HepG2 (cell line): ENCODE results near the gene SLC22A12. TPM values are rescaled to one million over a fixed set of nuclear protein-coding genes. Genes with fewer than 3 reads are reported as not detected.

Experiments
- BHLHE40 ChIP-seq: IDR thresholded peaks from 2 replicates; pipeline ENCODE4 v1.6.1; 2011; ENCODE audit warnings: low read length, improper control_type of control experiment
- CEBPG ChIP-seq: IDR thresholded peaks from 2 replicates; pipeline ENCODE4 v1.6.1; 2016
- CHD2 ChIP-seq: IDR thresholded peaks from 2 replicates; pipeline ENCODE4 v1.6.1; 2011; ENCODE audit warnings: low read depth, low read length, improper control_type of control experiment
- GFI1 ChIP-seq: sonication (generic); formaldehyde crosslinking; IDR thresholded peaks from 2 replicates; pipeline ENCODE4 v1.5.0; 2020; ENCODE audit warnings: missing genetic modification reagents, mild to moderate bottlenecking, borderline replicate concordance
- HNF1B ChIP-seq: sonication (generic); formaldehyde crosslinking; IDR thresholded peaks from 2 replicates; pipeline ENCODE4 v1.5.1; 2020; ENCODE audit warnings: mild to moderate bottlenecking, moderate library complexity, missing genetic modification reagents
- KLF12 ChIP-seq: sonication (generic); formaldehyde crosslinking; IDR thresholded peaks from 2 replicates; pipeline ENCODE4 v1.4.0; 2020; ENCODE audit warnings: missing genetic modification reagents, borderline replicate concordance
- MYNN ChIP-seq: sonication (generic); formaldehyde crosslinking; IDR thresholded peaks from 2 replicates; pipeline ENCODE4 v1.4.0; 2020; ENCODE audit warnings: mild to moderate bottlenecking, low read depth, missing genetic modification reagents
- NBN ChIP-seq: fragments of 450-650 bp; conservative IDR thresholded peaks from 2 replicates; pipeline ENCODE4 v1.6.1; 2017
- NFATC3 ChIP-seq: sonication (generic); formaldehyde crosslinking; IDR thresholded peaks from 2 replicates; pipeline ENCODE4 v1.5.1; 2020; ENCODE audit warnings: mild to moderate bottlenecking, missing genetic modification reagents
- ONECUT2 ChIP-seq: sonication (generic); formaldehyde crosslinking; IDR thresholded peaks from 2 replicates; pipeline ENCODE4 v1.4.0; 2020; ENCODE audit warnings: missing genetic modification reagents
- RAD21 ChIP-seq: fragments of 450-650 bp; formaldehyde crosslinking; IDR thresholded peaks from 2 replicates; pipeline ENCODE4 v1.5.0; 2020; ENCODE audit warnings: mild to moderate bottlenecking
- SOX6 ChIP-seq, 2 experiments: fragments of 450-650 bp in 1 of 2; sonication (generic) in 1 of 2; formaldehyde crosslinking in 1 of 2; IDR thresholded peaks; 2 replicates each; pipeline versions ENCODE4 v1.4.0 to v1.6.1; 2017 to 2020; ENCODE audit warnings: antibody characterized with exemption in 1 of 2, mild to moderate bottlenecking in 1 of 2, missing genetic modification reagents in 1 of 2
- STAG1 ChIP-seq: sonication (generic); formaldehyde crosslinking; IDR thresholded peaks from 2 replicates; pipeline ENCODE4 v1.4.0; 2020; ENCODE audit warnings: missing genetic modification reagents
- TEAD2 ChIP-seq: sonication (generic); formaldehyde crosslinking; IDR thresholded peaks from 2 replicates; pipeline ENCODE4 v1.9.0; 2021; ENCODE audit warnings: missing genetic modification reagents
- WIZ ChIP-seq: sonication (generic); formaldehyde crosslinking; IDR thresholded peaks from 2 replicates; pipeline ENCODE4 v1.5.1; 2020; ENCODE audit warnings: mild to moderate bottlenecking, missing genetic modification reagents
- ZBTB7A ChIP-seq: sonication (generic); formaldehyde crosslinking; IDR thresholded peaks from 2 replicates; pipeline ENCODE4 v1.8.0; 2022; ENCODE audit warnings: mild to moderate bottlenecking, missing genetic modification reagents
- ZKSCAN8 ChIP-seq: IDR thresholded peaks from 2 replicates; pipeline ENCODE4 v1.6.1; 2016; ENCODE audit warnings: borderline replicate concordance, missing genetic modification reagents, missing compliant biosample characterization
- ZNF292 ChIP-seq: sonication (generic); formaldehyde crosslinking; IDR thresholded peaks from 2 replicates; pipeline ENCODE4 v1.8.1; 2022; ENCODE audit warnings: mild to moderate bottlenecking, low read depth, missing genetic modification reagents, borderline replicate concordance
- ZNF350 ChIP-seq: sonication (generic); formaldehyde crosslinking; IDR thresholded peaks from 2 replicates; pipeline ENCODE4 v1.4.0; 2020; ENCODE audit warnings: mild to moderate bottlenecking, low read depth, missing genetic modification reagents, borderline replicate concordance
- ZNF441 ChIP-seq: sonication (generic); formaldehyde crosslinking; IDR thresholded peaks from 2 replicates; pipeline ENCODE4 v1.7.0; 2021; ENCODE audit warnings: missing genetic modification reagents, borderline replicate concordance
- ZNF572 ChIP-seq: sonication (generic); formaldehyde crosslinking; IDR thresholded peaks from 2 replicates; pipeline ENCODE4 v1.5.1; 2020; ENCODE audit warnings: mild to moderate bottlenecking, missing genetic modification reagents
- ZNF607 ChIP-seq: sonication (generic); formaldehyde crosslinking; IDR thresholded peaks from 2 replicates; pipeline ENCODE4 v1.5.1; 2020; ENCODE audit warnings: missing genetic modification reagents, mild to moderate bottlenecking, borderline replicate concordance
- polyA plus RNA-seq, 8 experiments: library from polyadenylated mRNA; depleted of rRNA in 3 of 8; stranded (reverse) in 7 of 8; unstranded in 1 of 8; fragments of >200 nt; fragmentation: Illumina TruSeq in 4 of 8; extraction: Trizol in 4 of 8; gene quantifications; 2 replicates each; pipeline versions ENCODE4 v1.2.1 to v1.2.3, GENCODE V29; 2011 to 2016; ENCODE audit warnings: low read depth in 4 of 8, missing spikeins in 1 of 8, mixed read lengths in 1 of 8; ENCODE audit not compliant: insufficient read depth in 1 of 8
- total RNA-seq, 5 experiments: library from RNA; depleted of rRNA; stranded (reverse); fragments of >200 nt; fragmentation: Illumina TruSeq; extraction: Trizol; gene quantifications; 2 replicates each; pipeline ENCODE4 v1.2.3, GENCODE V29; 2016; ENCODE audit warnings: low read depth in 1 of 5
- TF ChIP-seq, protein P1 (sequence below): sonication (generic); formaldehyde crosslinking; IDR thresholded peaks from 2 replicates; pipeline ENCODE4 v1.5.0; 2020; ENCODE audit warnings: mild to moderate bottlenecking, missing genetic modification reagents, moderate library complexity
- TF ChIP-seq, protein P2 (sequence below): fragments of 450-650 bp; IDR thresholded peaks from 2 replicates; pipeline ENCODE4 v1.6.1; 2017; ENCODE audit warnings: mild to moderate bottlenecking

SLC22A12 gene
- total and polyA plus RNA-seq, 2 of the 13 experiments (the other 11 are each of a cell fraction or from before 2014, with no cell fraction given) = not detected

DNA sequence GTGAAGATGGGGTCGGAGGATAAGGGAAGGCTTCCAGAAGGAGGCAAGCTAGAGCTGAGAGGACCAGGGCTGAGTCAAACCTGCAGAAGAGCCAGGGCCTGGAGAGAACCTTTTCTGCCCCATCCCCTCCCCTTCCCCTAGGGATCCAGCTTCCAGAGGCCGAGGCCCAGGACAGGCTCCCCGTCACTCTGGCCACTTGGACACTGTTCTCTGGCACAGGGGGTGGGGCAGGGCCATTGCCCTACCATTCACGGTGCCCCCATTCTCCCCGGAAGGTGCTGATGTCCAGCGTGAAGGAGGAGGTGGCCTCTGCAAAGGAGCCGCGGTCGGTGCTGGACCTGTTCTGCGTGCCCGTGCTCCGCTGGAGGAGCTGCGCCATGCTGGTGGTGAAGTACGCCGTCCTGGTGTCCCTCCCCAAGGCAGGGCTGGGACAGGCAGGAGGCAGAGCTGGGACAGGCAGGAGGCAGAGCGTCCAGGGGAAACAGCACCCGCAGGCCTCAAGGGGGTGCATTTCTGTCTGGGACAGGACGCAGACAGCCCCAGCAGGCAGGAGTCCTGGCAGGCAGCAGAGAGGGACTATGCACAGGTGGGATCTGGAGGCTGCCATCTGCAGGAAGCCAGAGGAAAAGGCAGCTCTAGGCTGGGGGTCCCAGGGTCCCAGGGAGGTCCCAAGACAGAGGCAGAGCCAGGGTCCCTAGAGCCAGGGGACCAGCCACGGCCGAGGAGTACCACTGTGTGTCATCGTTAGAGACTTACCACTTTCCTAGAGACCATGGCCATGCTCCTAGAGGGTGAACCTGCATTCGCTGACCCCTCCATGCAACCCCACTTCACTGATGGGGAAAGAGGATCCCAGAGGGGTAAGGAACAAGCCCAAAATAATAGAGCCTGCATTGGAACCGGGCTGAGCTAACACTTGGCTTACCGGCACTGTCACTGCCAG, 25.8 kb upstream of the SLC22A12 start (continued):
- TF ChIP-seq ZBTB7A (CRISPR knock-in tag) (peak; percentile 66; the same call in 1 of the 2 replicates), ZKSCAN8 (no peak), BHLHE40 (no peak), GFI1 (CRISPR knock-in tag) (no peak), TEAD2 (CRISPR knock-in tag) (no peak), SOX6 (IDR thresholded peaks at IDR 0.05) (no peak), SOX6 (CRISPR knock-in tag; IDR thresholded peaks at IDR 0.05) (peak; percentile 8; the same call in 1 of the 2 replicates), CEBPG (CRISPR knock-in tag) (no peak), HNF1B (0 out of 2 replicates have a peak, but pooled peaks have one; percentile 29), CHD2 (no peak), NBN (no peak), ZNF350 (CRISPR knock-in tag) (no peak), RAD21 (peak; percentile 39; the same call in 1 of the 2 replicates), MYNN (CRISPR knock-in tag) (no peak), ONECUT2 (no peak), ZNF292 (CRISPR knock-in tag) (0 out of 2 replicates have a peak, but pooled peaks have one; percentile 22), STAG1 (CRISPR knock-in tag) (peak; percentile 50), NFATC3 (CRISPR knock-in tag) (no peak), ZNF607 (CRISPR knock-in tag) (no peak), WIZ (CRISPR knock-in tag) (no peak), ZNF572 (no peak), KLF12 (CRISPR knock-in tag) (no peak), ZNF441 (CRISPR knock-in tag) (no peak)
- TF ChIP-seq, protein P1, sequence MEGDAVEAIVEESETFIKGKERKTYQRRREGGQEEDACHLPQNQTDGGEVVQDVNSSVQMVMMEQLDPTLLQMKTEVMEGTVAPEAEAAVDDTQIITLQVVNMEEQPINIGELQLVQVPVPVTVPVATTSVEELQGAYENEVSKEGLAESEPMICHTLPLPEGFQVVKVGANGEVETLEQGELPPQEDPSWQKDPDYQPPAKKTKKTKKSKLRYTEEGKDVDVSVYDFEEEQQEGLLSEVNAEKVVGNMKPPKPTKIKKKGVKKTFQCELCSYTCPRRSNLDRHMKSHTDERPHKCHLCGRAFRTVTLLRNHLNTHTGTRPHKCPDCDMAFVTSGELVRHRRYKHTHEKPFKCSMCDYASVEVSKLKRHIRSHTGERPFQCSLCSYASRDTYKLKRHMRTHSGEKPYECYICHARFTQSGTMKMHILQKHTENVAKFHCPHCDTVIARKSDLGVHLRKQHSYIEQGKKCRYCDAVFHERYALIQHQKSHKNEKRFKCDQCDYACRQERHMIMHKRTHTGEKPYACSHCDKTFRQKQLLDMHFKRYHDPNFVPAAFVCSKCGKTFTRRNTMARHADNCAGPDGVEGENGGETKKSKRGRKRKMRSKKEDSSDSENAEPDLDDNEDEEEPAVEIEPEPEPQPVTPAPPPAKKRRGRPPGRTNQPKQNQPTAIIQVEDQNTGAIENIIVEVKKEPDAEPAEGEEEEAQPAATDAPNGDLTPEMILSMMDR (CRISPR knock-in tag) = peak; percentile 54
- TF ChIP-seq, protein P2, sequence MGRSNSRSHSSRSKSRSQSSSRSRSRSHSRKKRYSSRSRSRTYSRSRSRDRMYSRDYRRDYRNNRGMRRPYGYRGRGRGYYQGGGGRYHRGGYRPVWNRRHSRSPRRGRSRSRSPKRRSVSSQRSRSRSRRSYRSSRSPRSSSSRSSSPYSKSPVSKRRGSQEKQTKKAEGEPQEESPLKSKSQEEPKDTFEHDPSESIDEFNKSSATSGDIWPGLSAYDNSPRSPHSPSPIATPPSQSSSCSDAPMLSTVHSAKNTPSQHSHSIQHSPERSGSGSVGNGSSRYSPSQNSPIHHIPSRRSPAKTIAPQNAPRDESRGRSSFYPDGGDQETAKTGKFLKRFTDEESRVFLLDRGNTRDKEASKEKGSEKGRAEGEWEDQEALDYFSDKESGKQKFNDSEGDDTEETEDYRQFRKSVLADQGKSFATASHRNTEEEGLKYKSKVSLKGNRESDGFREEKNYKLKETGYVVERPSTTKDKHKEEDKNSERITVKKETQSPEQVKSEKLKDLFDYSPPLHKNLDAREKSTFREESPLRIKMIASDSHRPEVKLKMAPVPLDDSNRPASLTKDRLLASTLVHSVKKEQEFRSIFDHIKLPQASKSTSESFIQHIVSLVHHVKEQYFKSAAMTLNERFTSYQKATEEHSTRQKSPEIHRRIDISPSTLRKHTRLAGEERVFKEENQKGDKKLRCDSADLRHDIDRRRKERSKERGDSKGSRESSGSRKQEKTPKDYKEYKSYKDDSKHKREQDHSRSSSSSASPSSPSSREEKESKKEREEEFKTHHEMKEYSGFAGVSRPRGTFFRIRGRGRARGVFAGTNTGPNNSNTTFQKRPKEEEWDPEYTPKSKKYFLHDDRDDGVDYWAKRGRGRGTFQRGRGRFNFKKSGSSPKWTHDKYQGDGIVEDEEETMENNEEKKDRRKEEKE = no peak
